AG09319 (cell line): ENCODE data around the gene DBH.

ENCODE experiments used
- DNase-seq: peaks from one replicate; pipeline ENCODE4 v3.0.0-alpha.2; 2010; ENCODE audit warnings: low read depth; ENCODE audit errors: extremely low read depth
- TF ChIP-seq, protein P1 (sequence below): IDR thresholded peaks from 2 replicates; pipeline ENCODE4 v1.5.1; 2011; ENCODE audit warnings: low read depth, mild to moderate bottlenecking, inconsistent platforms, low read length, moderate library complexity

Gene DBH

DNA sequence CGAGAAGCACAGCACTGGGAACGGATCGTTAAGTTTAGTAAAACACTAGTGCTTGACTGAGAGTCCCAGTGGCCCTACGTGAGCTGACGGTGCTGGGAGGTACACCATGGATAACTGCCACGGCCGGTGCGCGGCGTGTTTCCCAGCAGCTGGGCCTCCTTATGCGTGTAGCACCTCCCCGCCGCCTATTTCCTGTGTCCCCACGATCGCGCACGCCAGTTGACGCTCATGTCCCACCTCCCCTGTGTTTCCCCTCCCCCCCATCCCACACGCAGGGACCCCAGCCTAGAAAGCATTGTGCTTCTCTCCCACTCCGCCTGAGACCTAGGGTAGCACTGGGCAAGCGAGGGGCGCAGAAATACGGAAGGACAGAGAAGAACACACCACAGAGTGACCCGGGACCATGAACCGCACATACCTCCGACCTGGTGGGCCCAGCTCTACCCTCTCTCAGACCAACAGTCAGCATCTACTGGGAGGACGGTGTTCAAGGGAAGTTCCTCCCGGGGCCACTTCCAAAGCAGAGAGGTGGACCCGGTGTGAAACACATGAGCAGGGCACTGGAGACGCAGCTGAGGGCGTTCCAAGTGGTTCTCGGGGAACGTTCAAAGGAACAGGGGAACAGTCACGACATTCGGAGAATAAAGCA, 45.6 kb downstream of the DBH start:
- TF ChIP-seq, protein P1, sequence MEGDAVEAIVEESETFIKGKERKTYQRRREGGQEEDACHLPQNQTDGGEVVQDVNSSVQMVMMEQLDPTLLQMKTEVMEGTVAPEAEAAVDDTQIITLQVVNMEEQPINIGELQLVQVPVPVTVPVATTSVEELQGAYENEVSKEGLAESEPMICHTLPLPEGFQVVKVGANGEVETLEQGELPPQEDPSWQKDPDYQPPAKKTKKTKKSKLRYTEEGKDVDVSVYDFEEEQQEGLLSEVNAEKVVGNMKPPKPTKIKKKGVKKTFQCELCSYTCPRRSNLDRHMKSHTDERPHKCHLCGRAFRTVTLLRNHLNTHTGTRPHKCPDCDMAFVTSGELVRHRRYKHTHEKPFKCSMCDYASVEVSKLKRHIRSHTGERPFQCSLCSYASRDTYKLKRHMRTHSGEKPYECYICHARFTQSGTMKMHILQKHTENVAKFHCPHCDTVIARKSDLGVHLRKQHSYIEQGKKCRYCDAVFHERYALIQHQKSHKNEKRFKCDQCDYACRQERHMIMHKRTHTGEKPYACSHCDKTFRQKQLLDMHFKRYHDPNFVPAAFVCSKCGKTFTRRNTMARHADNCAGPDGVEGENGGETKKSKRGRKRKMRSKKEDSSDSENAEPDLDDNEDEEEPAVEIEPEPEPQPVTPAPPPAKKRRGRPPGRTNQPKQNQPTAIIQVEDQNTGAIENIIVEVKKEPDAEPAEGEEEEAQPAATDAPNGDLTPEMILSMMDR, result no peak
- DNase-seq, result no peak

DNA sequence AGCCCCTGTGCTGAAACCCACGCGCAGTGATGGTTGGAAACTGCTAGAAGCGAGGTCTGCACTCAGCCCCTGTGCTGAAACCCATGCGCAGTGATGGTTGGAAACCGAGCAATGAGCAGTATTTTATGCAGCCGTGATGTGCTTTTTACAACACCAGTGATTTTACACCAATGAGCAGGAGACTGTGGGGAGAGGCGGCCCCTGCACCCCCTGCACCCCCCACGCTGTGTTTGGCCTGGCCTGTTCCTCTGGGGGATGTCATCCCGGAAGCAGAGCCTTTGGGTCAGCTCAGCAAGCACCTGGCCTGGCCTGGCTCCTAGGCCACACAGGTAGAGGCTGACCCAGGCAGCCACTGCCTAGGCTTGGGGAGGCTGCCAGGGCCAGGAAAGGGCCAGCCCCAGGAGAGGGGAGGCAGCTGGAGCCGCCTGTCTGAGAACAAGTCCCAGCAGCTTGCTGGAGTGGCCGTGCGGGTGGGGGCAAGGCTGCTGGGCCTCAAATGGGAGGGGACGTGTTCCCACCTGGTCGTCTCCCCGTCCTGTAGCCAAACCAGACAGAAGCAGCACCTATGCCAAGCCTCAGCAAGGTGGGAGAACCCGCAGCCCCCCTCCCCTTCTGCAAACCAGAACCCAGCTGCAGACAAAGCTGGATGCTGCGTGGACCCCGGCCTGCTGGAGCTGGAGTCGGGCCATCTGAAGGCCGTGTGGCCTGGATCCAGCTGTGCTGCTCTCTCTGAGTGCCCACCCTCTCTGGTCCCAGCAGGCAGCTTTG, 46.8 kb downstream of the DBH start:
- no peak for DNase-seq
- TF ChIP-seq, protein P1, result no peak

DNA sequence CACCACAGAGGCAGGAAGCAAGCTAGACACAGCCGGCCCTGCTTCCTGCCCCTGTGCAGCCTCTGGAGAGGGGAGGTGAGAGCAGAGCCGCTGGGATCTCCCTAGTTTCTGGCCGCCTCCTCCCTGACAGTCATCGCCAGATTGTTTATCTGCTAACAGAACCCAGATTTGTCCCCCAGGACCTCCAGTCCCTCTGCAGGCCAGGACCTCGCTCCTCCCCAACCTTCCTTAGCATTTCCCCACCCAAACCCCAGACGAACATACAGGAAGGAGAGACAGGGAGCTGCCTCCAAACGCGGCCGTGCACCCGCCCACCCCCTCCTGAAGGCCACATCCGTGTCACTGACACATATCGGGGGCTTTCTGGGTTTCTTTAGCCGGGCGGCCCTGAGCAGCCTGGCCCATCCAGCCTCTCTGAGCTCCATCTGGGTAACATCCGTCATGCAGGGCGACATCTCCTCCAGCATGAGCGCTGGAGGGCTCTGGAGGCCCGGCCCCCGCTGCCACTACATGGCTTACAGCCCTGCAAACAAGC, 47.5 kb downstream of the DBH start:
- TF ChIP-seq, protein P1, result no peak
- no peak for DNase-seq

DNA sequence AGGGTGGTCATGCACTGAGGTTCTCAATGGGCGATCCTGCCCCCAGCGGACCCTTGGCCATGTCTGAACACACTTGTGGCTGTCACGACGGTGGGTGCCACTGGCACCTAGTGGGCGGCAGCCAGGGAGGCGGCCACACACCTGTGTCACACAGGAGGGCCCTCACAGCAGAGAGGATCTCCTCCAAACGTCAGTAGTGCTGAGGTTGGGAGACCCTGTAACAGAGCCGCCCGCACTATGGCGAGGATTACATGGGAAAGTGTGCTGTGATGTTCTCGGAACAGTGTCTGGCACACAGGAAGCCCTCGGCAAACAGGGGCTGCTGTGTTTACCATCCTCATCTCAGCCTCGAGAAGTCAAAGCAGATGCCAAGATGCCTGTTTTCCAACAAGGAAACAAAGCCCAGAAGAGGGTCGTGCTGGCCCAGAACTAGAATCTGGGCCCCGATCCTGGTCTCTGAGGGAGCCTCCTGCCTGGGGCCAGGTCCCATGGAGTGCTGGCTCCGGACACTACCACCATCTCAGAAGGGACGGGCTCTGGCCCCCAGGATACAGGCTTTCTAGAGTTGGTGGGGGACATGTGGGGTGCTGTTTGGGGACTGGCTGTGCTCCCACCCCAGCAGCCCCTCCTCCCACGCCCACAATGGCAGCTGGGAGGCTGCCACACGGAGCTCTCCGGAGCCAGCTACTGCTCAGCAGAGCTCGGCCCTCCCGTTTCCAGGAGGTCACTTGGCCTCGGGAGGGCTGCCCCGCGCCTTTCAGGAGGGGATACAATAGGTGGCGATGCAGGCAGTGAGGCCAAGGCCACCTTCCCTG, 48.2 kb downstream of the DBH start:
- TF ChIP-seq, protein P1, result no peak
- DNase-seq, result no peak

DNA sequence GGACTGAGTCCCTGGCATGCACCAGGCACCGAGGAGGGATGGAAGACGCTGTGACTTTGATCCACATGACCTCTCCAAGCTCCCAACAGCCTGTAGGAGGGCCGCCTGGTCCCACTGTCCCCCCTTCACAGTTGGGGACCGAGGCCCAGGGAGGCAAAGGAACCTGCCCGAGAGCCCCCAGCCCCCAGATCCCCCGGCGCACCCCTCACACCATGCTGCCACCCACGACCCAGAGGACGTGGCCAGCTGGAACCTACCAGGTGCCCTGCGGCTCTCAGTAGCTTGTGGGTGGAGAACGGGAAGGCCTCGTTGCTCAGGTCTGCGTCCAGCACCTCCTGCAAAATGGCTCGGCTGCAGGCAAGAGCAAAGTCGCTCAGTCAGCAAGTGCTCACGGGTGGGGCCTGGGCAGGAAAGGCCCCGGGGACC, 48.8 kb downstream of the DBH start:
- TF ChIP-seq, protein P1, result no peak

DNA sequence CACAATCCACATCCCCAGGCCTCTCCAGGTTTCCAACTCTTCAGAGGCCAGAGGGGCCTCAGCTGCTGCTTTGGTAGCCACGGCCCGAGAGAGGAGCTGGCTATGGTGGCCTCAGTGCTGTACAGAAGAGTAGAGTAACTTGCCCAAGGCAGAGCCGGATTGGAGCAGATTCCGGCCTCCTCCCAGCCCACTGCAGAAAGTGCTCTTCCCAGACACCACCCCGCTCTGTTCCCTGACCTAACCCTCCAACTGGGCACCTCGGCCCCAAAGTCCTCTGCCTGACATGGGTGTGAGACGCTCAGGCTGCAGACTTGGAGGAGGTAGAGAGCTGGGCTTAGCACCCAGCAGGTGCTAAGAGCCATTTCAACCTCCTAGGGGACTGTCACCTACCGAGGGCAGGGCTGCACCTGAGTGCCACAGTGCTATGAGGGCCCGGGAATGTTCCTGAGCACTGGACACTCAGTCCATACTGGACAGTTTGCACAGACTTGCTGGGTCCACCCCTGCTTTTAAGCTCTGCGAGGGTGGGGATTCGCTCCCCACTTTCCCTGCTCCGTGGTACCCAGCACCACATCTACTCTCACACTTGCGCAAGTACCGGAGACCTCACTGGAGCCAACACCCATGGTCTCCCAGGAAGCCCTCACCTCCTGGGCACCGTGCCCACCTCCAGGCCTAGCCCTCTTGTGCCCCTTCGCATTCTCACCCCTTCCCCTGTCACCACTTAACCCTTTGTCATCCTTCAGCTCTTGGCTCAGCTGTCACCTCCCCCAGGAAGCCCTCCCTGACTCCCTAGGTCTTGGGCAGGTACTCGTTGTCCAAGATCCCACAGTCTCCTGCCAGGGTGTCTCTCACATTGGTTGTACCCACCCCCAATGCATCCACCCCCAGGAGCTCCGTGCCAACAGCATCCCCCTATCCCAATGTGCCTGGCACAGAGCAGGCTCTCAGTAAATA, 49.8 kb downstream of the DBH start:
- TF ChIP-seq, protein P1, result no peak
- no peak for DNase-seq

More for the DNA sequence above, 48.8 kb downstream of the DBH start:
- DNase-seq, result no peak
